HT-29 (cell line): ENCODE measurements around the gene RNF11. TPM values are rescaled to one million over a fixed set of nuclear protein-coding genes. Genes with fewer than 3 reads are reported as not detected.
A peak's percentile ranks its signal among the peaks of the same experiment; 100 is the strongest.

ENCODE experiments used
- DNase-seq: peaks from one replicate; pipeline ENCODE4 v3.0.0-alpha.2; 2015; ENCODE audit warnings: low spot score
- total RNA-seq: library from RNA; depleted of rRNA; stranded (reverse); fragments of >200 nt; shearing (Covaris generic); gene quantifications from 2 replicates; pipeline ENCODE4 v1.2.3, GENCODE V29; 2014; rRNA removed

Gene RNF11
- total RNA-seq, 1 experiment from 2014 or later, result 55.8 TPM

- DNase-seq, result peak; percentile 41
Observed at GRCh38 chr1:51313268-51313852, 77.3 kb downstream of the RNF11 start.

- DNase-seq, result peak; percentile 76
Observed at GRCh38 chr1:51313961-51314777, 78.1 kb downstream of the RNF11 start.

- peak; percentile 10 for DNase-seq
Observed at GRCh38 chr1:51314974-51315373, 78.9 kb downstream of the RNF11 start.

- DNase-seq, result peak; percentile 23
Observed at GRCh38 chr1:51316113-51316845, 80.2 kb downstream of the RNF11 start.

- no peak for DNase-seq
Observed at GRCh38 chr1:51316846-51317120, 80.7 kb downstream of the RNF11 start.

- no peak for DNase-seq
Observed at GRCh38 chr1:51317798-51318197, 81.7 kb downstream of the RNF11 start.

GRCh38 chr1:51320967-51321923, 85.2 kb downstream of the RNF11 start:
- no peak for DNase-seq

- no peak for DNase-seq
Observed at GRCh38 chr1:51321924-51322280, 85.8 kb downstream of the RNF11 start.

- no peak for DNase-seq
Observed at GRCh38 chr1:51322417-51323101, 86.5 kb downstream of the RNF11 start.

Other genes starting within 250 kb of the RNF11 start
- gene C1orf185, start 134.0 kb upstream of the RNF11 start, total RNA-seq, result not detected in 2 replicates
- gene TTC39A, start 94.3 kb downstream of the RNF11 start, total RNA-seq, result 26.3 and 36.3 TPM in 2 replicates